ENCODE measurements around the gene FOSL1. TPM values are rescaled to one million over a fixed set of nuclear protein-coding genes. Genes with fewer than 3 reads are reported as not detected.

The FOSL1 gene
- total and polyA plus RNA-seq, 2 of the 13 experiments (the other 11 are each of a cell fraction or from before 2014, with no cell fraction given), result 4.0 to 4.1 TPM

- no peak for FAIRE-seq
- Histone ChIP-seq H3K4me2 (ENCODE audit: low read depth, low read length) (peak within 1 kb of the TSS; percentile 78), H3K79me2 (ENCODE audit: insufficient read depth, low read length) (no peaks in the 10 kb centered on the region), H3K36me3 (replicated peaks in 1 of 2; ENCODE audit: control insufficient read depth in 1 of 2, insufficient read depth in 2 of 2, low read length in 2 of 2) (peaks cover 0 to 8% of the 10 kb centered on the region in 2 experiments; a peak in 1 of 5 replicates), H2AFZ (ENCODE audit: low read length) (no peak within 1 kb of the TSS), H3K9me3 (ENCODE audit: low read length) (no peaks in the 10 kb centered on the region), H3K27ac (ENCODE audit: extremely low read length, insufficient read depth, low read length) (peak within 1 kb of the TSS; percentile 38), H3K4me1 (ENCODE audit: insufficient read depth, low read length) (peaks cover 32% of the 10 kb centered on the region), H3K27me3 (ENCODE audit: control insufficient read depth in 1 of 2, insufficient read depth in 2 of 2, low read length in 2 of 2) (no peaks in the 10 kb centered on the region; a peak in 1 of 5 replicates), H3K4me3 (replicated peaks in 1 of 3; ENCODE audit: insufficient read depth in 1 of 3, low read depth in 2 of 3, low read length in 3 of 3) (peak within 1 kb of the TSS; percentile 58 to 73 (median 63); a peak in 5 of 6 replicates), H4K20me1 (ENCODE audit: insufficient read depth, low read length) (no peaks in the 10 kb centered on the region), H3K9ac (ENCODE audit: insufficient read depth, low read depth, low read length) (peak within 1 kb of the TSS; percentile 69)
- DNase-seq (ENCODE audit: low spot score), result no peak
- intact Hi-C loops (cut with micrococcal nuclease; ENCODE audit: unreplicated experiment) (no loop called here), in situ Hi-C loops (cut with HindIII; ENCODE audit: extremely low pct_ligation_motif_present, low pct_unique_long_range_greater_than_20kb) (no loop called here)
- POLR2A ChIA-PET, result interaction anchor here (1.4 to 8.9 kb wide), 5 partner anchors 13 to 21 kb away, joined by 3 to 81 read pairs (median 6); partner anchors contain the start of genes CCDC85B, CFL1, FIBP and MUS81
- peak; percentile 4 for ATAC-seq
- no TSS peak for BruUV-seq (replicated peaks)
- CTCF ChIA-PET (ENCODE audit: low intra/inter-chr PET ratio, low total read pairs), result interaction anchor here (1.2 to 1.4 kb wide), 2 partner anchors 12 to 116 kb away, joined by 3 to 9 read pairs; no protein-coding TSS in a partner anchor
- 69% methylated on average over 44 of the region's 69 CpGs for WGBS (ENCODE audit: low lambda C conversion rate)
- TF ChIP-seq NCOR1 (IDR thresholded peaks at IDR 0.05; ENCODE audit: borderline replicate concordance, low read length), result no peak
- TF ChIP-seq SAFB2 (CRISPR knock-in tag; IDR thresholded peaks at IDR 0.05; ENCODE audit: borderline replicate concordance, low read depth), result 0 out of 2 replicates have a peak, but pooled peaks have one; percentile 2
- TF ChIP-seq ZNF740 (CRISPR knock-in tag; IDR thresholded peaks at IDR 0.05), result no peak
- no peak for TF ChIP-seq FOXA1 (IDR thresholded peaks at IDR 0.05)
- TF ChIP-seq FOXA1 (CRISPR knock-in tag; IDR thresholded peaks at IDR 0.05), result no peak
- TF ChIP-seq NR0B2 (CRISPR knock-in tag; IDR thresholded peaks at IDR 0.05), result no peak
- TF ChIP-seq ZFP37 (CRISPR knock-in tag; IDR thresholded peaks at IDR 0.05; ENCODE audit: borderline replicate concordance), result no peak
- no peak for TF ChIP-seq ZNF775 (CRISPR knock-in tag; IDR thresholded peaks at IDR 0.05; ENCODE audit: borderline replicate concordance)
- TF ChIP-seq ZFY (CRISPR knock-in tag; IDR thresholded peaks at IDR 0.05), result peak; percentile 47
- no peak for TF ChIP-seq NFIB (CRISPR knock-in tag; IDR thresholded peaks at IDR 0.05; ENCODE audit: borderline replicate concordance)
- 0 out of 2 replicates have a peak, but pooled peaks have one; percentile 2 for TF ChIP-seq UBTF (CRISPR knock-in tag; IDR thresholded peaks at IDR 0.05)
- TF ChIP-seq ZNF790 (CRISPR knock-in tag; IDR thresholded peaks at IDR 0.05; ENCODE audit: borderline replicate concordance), result 0 out of 2 replicates have a peak, but pooled peaks have one; percentile 29
- no peak for TF ChIP-seq ZNF30 (CRISPR knock-in tag; IDR thresholded peaks at IDR 0.05)
- TF ChIP-seq POLR2A (IDR thresholded peaks at IDR 0.05; ENCODE audit: insufficient read depth in 1 of 2, low read depth in 2 of 2, low read length in 2 of 2), result 0 out of 4 replicates have a peak, but pooled peaks of 1 of the 2 experiments have one; percentile 37
- TF ChIP-seq SUZ12 (IDR thresholded peaks at IDR 0.05; ENCODE audit: low read depth, low read length), result no peak
- TF ChIP-seq NFKB2 (CRISPR knock-in tag; IDR thresholded peaks at IDR 0.05; ENCODE audit: borderline replicate concordance), result no peak
- no peak for TF ChIP-seq E2F5 (CRISPR knock-in tag; conservative IDR thresholded peaks at IDR 0.05)
- no peak for TF ChIP-seq ATF5 (CRISPR knock-in tag; IDR thresholded peaks at IDR 0.05; ENCODE audit: low read depth)
- TF ChIP-seq ZNF777 (CRISPR knock-in tag; IDR thresholded peaks at IDR 0.05), result peak; percentile 32; the same call in 1 of the 2 replicates
- TF ChIP-seq GLI4 (CRISPR knock-in tag; IDR thresholded peaks at IDR 0.05; ENCODE audit: borderline replicate concordance), result no peak
Measured at GRCh38 chr11:65872586-65873317, 27.4 kb downstream of the FOSL1 start, which contains the start of gene EFEMP2. Gene EFEMP2 (minus strand): TSS chr11:65872800. CDS start chr11:65872354, 446 bp downstream.
